OCI-LY1 (cell line): ENCODE data around the gene AVPI1.
"Not testable (repeated sequence)": the region's sequence is repeated elsewhere in the genome, so short reads cannot be mapped to it uniquely, and the experiment has no call there.

Experiments used
- H2AFZ ChIP-seq: fragments of 200-600 bp; sonication (generic), shearing (Covaris generic); 2 replicates; pipeline ENCODE4 v1.6.0; 2014; ENCODE audit warnings: antibody characterized with exemption, mild to moderate bottlenecking, low read length
- H3F3A ChIP-seq: fragments of 200-600 bp; sonication (generic), shearing (Covaris generic); 2 replicates; pipeline ENCODE4 v1.6.0; 2014; ENCODE audit warnings: mild to moderate bottlenecking, antibody characterized with exemption, low read length, moderate library complexity; ENCODE audit not compliant: insufficient read depth
- H3K27ac ChIP-seq: fragments of 200-600 bp; sonication (generic); 2 replicates; pipeline ENCODE4 v1.5.1; 2014; ENCODE audit warnings: low read length, mixed run types, mild to moderate bottlenecking, low read depth; ENCODE audit not compliant: poor library complexity, severe bottlenecking
- H3K27me3 ChIP-seq: fragments of 200-600 bp; sonication (generic); 2 replicates; pipeline ENCODE4 v1.6.0; 2014; ENCODE audit warnings: antibody characterized with exemption, mild to moderate bottlenecking, low read length, moderate library complexity; ENCODE audit not compliant: insufficient read depth
- H3K36me3 ChIP-seq: fragments of 200-600 bp; sonication (generic); 2 replicates; pipeline ENCODE4 v1.6.1; 2014; ENCODE audit warnings: mild to moderate bottlenecking, antibody characterized with exemption, low read length, moderate library complexity, mixed read lengths; ENCODE audit not compliant: insufficient read depth
- H3K4me1 ChIP-seq: fragments of 200-600 bp; sonication (generic); 2 replicates; pipeline ENCODE4 v1.5.1; 2014; ENCODE audit warnings: mild to moderate bottlenecking, low read length, moderate library complexity; ENCODE audit not compliant: insufficient read depth, severe bottlenecking
- H3K4me2 ChIP-seq: fragments of 200-600 bp; sonication (generic), shearing (Covaris generic); 2 replicates; pipeline ENCODE4 v1.6.1; 2014; ENCODE audit warnings: low read length
- H3K4me3 ChIP-seq: fragments of 200-600 bp; sonication (generic); 2 replicates; pipeline ENCODE4 v1.5.1; 2014; ENCODE audit warnings: low read length, low read depth, mild to moderate bottlenecking, mixed read lengths; ENCODE audit not compliant: poor library complexity, severe bottlenecking
- H3K79me2 ChIP-seq: fragments of 200-600 bp; shearing (Covaris generic); 2 replicates; pipeline ENCODE4 v1.6.1; 2016; ENCODE audit warnings: mixed run types, low read length, mixed read lengths; ENCODE audit not compliant: insufficient read depth
- H3K9ac ChIP-seq: fragments of 200-600 bp; sonication (generic), shearing (Covaris generic); 2 replicates; pipeline ENCODE4 v1.6.1; 2014; ENCODE audit warnings: mild to moderate bottlenecking, low read length, mixed read lengths
- H3K9me2 ChIP-seq: fragments of 200-600 bp; sonication (generic), shearing (Covaris generic); 2 replicates; pipeline ENCODE4 v1.6.1; 2014; ENCODE audit warnings: low read depth, mild to moderate bottlenecking, low read length, mixed read lengths
- H3K9me3 ChIP-seq: fragments of 200-600 bp; shearing (Covaris generic); 2 replicates; pipeline ENCODE4 v1.6.1; 2014; ENCODE audit warnings: low read length, mixed read lengths
- H4K20me1 ChIP-seq: fragments of 200-600 bp; sonication (generic), shearing (Covaris generic); 2 replicates; pipeline ENCODE4 v1.6.0; 2016; ENCODE audit warnings: mild to moderate bottlenecking, low read length; ENCODE audit not compliant: insufficient read depth
- EZH2 ChIP-seq: fragments of 200-600 bp; sonication (generic), shearing (Covaris generic); IDR thresholded peaks from 2 replicates; pipeline ENCODE4 v1.8.0; 2017; ENCODE audit warnings: borderline replicate concordance, mixed run types, mild to moderate bottlenecking, antibody characterized with exemption, low read length, moderate library complexity, mixed read lengths
- TF ChIP-seq, protein P1 (sequence below): fragments of 200-600 bp; sonication (generic), shearing (Covaris generic); IDR thresholded peaks from 2 replicates; pipeline ENCODE4 v1.5.1; 2017; ENCODE audit warnings: mild to moderate bottlenecking, antibody characterized with exemption, low read length, moderate library complexity, mixed read lengths

Gene AVPI1

DNA sequence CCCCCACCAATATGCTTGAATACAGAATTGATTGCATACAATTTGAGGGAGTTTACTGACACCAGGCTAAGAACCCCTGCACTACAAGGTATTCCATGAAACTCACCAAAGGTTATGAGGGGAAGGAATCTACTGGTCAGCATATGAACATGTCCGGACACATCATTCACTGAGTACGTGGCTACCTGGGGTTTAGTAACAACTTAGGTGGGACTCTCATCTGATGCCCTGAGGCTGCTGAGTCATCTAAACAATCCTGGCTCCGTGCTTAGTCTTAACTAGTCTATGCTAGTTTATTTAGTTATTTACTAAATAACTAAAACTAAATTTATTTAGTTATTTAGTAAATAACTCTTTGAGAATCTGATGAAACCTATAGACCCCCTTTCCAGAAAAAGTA, 35.3 kb downstream of the AVPI1 start:
- Histone ChIP-seq H3K27ac (no peak overlapping the region), H4K20me1 (no peaks in the 10 kb centered on the region), H3K4me1 (peaks cover 10% of the 10 kb centered on the region), H3K79me2 (no peaks in the 10 kb centered on the region), H3K4me3 (no peak overlapping the region), H3K4me2 (no peak overlapping the region), H2AFZ (no peak overlapping the region), H3F3A (no peaks in the 10 kb centered on the region), H3K9ac (no peak overlapping the region), H3K9me3 (no peaks in the 10 kb centered on the region), H3K27me3 (no peaks in the 10 kb centered on the region), H3K9me2 (no peaks in the 10 kb centered on the region), H3K36me3 (peaks cover 13% of the 10 kb centered on the region; the same call in 1 of the 2 replicates)
- TF ChIP-seq, protein P1, sequence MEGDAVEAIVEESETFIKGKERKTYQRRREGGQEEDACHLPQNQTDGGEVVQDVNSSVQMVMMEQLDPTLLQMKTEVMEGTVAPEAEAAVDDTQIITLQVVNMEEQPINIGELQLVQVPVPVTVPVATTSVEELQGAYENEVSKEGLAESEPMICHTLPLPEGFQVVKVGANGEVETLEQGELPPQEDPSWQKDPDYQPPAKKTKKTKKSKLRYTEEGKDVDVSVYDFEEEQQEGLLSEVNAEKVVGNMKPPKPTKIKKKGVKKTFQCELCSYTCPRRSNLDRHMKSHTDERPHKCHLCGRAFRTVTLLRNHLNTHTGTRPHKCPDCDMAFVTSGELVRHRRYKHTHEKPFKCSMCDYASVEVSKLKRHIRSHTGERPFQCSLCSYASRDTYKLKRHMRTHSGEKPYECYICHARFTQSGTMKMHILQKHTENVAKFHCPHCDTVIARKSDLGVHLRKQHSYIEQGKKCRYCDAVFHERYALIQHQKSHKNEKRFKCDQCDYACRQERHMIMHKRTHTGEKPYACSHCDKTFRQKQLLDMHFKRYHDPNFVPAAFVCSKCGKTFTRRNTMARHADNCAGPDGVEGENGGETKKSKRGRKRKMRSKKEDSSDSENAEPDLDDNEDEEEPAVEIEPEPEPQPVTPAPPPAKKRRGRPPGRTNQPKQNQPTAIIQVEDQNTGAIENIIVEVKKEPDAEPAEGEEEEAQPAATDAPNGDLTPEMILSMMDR: no peak
- TF ChIP-seq EZH2: no peak

DNA sequence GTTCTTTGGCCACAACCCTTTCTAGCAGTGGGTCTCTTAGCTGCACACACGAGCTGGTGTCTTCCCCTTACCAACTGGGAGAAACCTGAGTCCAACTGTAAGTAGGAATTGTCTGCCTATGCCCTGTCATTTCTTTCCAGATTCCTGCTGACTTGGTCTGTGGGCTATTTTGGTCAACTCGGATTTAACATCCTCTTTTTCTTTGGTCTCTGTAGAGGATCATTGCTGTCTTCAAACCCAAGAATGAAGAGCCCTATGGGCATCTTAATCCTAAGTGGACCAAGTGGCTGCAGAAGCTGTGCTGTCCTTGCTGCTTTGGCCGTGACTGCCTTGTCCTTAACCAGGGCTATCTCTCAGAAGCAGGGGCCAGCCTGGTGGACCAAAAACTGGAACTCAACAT, 36.3 kb downstream of the AVPI1 start:
- Histone ChIP-seq H3K9ac (no peak overlapping the region), H3K36me3 (0 out of 2 replicates have a peak, but pooled peaks cover 4% of the 10 kb centered on the region), H3K4me2 (no peak overlapping the region), H3F3A (no peaks in the 10 kb centered on the region), H3K4me3 (no peak overlapping the region), H3K4me1 (peaks cover 10% of the 10 kb centered on the region), H2AFZ (no peak overlapping the region), H3K27ac (no peak overlapping the region), H3K9me2 (no peaks in the 10 kb centered on the region), H3K79me2 (no peaks in the 10 kb centered on the region), H3K27me3 (no peaks in the 10 kb centered on the region), H3K9me3 (no peaks in the 10 kb centered on the region), H4K20me1 (no peaks in the 10 kb centered on the region)
- TF ChIP-seq EZH2: no peak
- TF ChIP-seq, protein P1: no peak

DNA sequence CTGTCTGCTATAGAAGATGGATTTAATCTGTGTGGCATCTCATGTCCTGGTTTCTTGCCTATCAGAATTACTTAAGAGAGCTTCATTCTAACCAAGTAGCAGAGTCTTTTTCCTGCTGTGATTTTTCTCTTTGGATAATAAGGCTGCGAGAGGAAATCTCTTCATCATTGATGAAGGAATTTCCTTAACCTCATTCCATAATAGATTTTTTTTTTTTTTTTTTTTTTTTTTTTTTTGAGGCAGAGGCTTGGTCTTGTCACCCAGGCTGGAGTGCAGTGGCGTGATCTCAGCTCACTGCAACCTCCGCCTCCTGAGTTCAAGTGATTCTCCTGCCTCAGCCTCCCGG, 37.7 kb downstream of the AVPI1 start:
- H3K4me2 ChIP-seq, H3K4me1 ChIP-seq, H2AFZ ChIP-seq, H3K36me3 ChIP-seq, H3K9me3 ChIP-seq, H4K20me1 ChIP-seq, H3K9me2 ChIP-seq, H3K4me3 ChIP-seq, H3K9ac ChIP-seq, H3K27ac ChIP-seq, H3K79me2 ChIP-seq, H3F3A ChIP-seq, H3K27me3 ChIP-seq: not testable (repeated sequence)

DNA sequence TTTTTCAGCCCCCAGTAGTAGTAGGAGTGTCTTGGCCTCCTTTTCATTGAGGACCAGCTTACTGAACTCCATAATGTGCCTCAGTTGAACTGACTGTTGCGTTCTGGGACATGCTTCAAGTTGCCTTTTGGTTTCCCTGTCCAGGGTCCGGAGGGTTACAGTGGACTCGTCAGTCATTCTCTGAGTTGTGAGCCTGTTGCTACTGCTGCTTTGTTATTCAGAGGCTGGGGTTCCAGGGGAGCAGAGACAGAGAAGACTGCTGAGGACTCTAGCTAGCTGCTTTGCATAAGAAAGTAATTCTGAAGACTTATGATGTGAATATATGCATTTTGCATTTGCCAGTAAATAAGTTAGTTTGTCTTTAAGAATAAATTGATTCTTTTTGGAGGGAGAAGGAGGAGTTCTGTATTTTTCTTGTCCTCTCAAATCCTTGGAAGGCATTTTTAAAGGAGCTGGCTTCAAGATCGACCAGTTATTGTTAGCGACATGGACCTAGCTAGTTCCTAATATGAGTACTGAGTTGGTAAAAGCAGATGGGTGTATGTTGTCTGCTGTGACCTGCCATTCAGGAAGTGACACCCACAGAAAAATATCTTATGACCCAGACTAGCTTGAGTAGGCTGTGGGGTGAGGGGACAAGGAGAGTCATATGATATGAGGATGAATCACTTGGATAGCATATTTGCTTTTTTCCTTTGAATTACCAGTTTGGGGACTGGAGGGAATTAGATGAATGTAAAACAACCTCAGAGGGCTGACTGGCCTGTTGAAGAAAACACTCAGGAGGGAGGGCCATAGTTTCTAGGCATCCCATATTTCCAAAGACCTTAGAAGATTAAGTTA, 38.3 kb downstream of the AVPI1 start:
- Histone ChIP-seq H3K9ac (no peak overlapping the region), H3K4me2 (no peak overlapping the region; the same call in 1 of the 2 replicates), H3K4me1 (peaks cover 10% of the 10 kb centered on the region), H3K79me2 (no peaks in the 10 kb centered on the region), H3K4me3 (no peak overlapping the region), H4K20me1 (no peaks in the 10 kb centered on the region), H3F3A (no peaks in the 10 kb centered on the region), H3K27me3 (no peaks in the 10 kb centered on the region), H3K27ac (no peak overlapping the region), H3K9me3 (no peaks in the 10 kb centered on the region), H2AFZ (no peak overlapping the region), H3K9me2 (no peaks in the 10 kb centered on the region), H3K36me3 (0 out of 2 replicates have a peak, but pooled peaks cover 4% of the 10 kb centered on the region)
- TF ChIP-seq, protein P1: no peak
- no peak for TF ChIP-seq EZH2
